ENCODE results near the gene PI4KA.

DNA sequence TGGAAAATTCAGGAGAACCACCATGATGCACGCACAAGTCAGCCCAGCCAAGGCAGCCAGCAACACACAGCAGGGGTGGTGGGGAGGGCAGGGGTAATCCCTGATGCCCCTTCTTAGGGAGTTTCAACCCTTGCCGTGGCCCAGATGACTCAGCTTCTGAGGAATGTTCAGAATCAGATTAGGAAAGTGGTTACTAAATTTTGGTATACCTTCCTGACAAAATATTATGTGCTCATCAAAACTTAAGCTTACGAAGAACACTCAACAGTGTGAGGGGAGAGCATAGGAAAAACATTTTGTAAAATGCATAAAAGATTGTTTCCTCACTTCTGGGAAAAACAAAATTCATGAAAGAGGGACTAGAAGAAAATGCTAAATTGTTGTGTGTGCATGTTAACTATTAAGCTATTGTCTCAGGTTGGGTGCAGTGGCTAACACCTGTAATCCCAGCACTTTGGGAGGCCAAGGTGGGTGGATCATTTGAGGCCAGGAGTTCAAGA lies 52.6 kb downstream of the PI4KA start:
- TF ChIP-seq, protein P1, sequence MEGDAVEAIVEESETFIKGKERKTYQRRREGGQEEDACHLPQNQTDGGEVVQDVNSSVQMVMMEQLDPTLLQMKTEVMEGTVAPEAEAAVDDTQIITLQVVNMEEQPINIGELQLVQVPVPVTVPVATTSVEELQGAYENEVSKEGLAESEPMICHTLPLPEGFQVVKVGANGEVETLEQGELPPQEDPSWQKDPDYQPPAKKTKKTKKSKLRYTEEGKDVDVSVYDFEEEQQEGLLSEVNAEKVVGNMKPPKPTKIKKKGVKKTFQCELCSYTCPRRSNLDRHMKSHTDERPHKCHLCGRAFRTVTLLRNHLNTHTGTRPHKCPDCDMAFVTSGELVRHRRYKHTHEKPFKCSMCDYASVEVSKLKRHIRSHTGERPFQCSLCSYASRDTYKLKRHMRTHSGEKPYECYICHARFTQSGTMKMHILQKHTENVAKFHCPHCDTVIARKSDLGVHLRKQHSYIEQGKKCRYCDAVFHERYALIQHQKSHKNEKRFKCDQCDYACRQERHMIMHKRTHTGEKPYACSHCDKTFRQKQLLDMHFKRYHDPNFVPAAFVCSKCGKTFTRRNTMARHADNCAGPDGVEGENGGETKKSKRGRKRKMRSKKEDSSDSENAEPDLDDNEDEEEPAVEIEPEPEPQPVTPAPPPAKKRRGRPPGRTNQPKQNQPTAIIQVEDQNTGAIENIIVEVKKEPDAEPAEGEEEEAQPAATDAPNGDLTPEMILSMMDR (IDR thresholded peaks at IDR 0.05), result no peak
- no peak for TF ChIP-seq POLR2A (IDR thresholded peaks at IDR 0.05)

Measured in prostate gland (tissue), 2 donors.